Kidney (tissue), 14 donors: Measurements from ENCODE around the gene S100A6. TPM values are rescaled to one million over a fixed set of nuclear protein-coding genes. Genes with fewer than 3 reads are reported as not detected.

Experiments used
- DNase-seq, 5 donors: peaks; one replicate each; pipeline ENCODE4 v3.0.0-alpha.2; 2013 to 2020
- FAIRE-seq: peaks from 2 replicates; lab custom pipeline; 2012; peaks lifted over from hg19 to GRCh38; lab: Jason Lieb, UNC
- H3K27ac ChIP-seq, 2 donors: one replicate each; pipeline ENCODE4 v1.7.0; 2013; ENCODE audit warnings: low read depth in 2 of 2, low read length in 2 of 2, inconsistent platforms in 1 of 2
- H3K27me3 ChIP-seq: one replicate; pipeline ENCODE4 v1.7.1; 2013; ENCODE audit warnings: low read length, inconsistent platforms; ENCODE audit not compliant: control insufficient read depth, insufficient read depth
- H3K36me3 ChIP-seq, 3 donors: one replicate each; pipeline versions ENCODE4 v1.7.0 to v1.7.1; 2013; ENCODE audit warnings: low read length in 3 of 3, control low read depth in 1 of 3, inconsistent platforms in 1 of 3; ENCODE audit not compliant: insufficient read depth in 3 of 3, control insufficient read depth in 2 of 3
- H3K4me1 ChIP-seq, 3 donors: one replicate each; pipeline versions ENCODE4 v1.7.0 to v1.7.1; 2013; ENCODE audit warnings: low read length in 3 of 3, inconsistent platforms in 1 of 3, low read depth in 1 of 3; ENCODE audit not compliant: control insufficient read depth in 2 of 3, insufficient read depth in 2 of 3
- H3K4me3 ChIP-seq, 3 donors: one replicate each; pipeline versions ENCODE4 v1.7.0 to v1.8.1; 2013; ENCODE audit warnings: low read length in 3 of 3, control low read depth in 1 of 3, inconsistent platforms in 1 of 3
- H3K9ac ChIP-seq, 3 donors: one replicate each; pipeline versions ENCODE4 v1.7.0 to v1.7.1; 2013; ENCODE audit warnings: low read length in 3 of 3, control low read depth in 1 of 3, inconsistent platforms in 1 of 3
- H3K9me3 ChIP-seq, 3 donors: one replicate each; pipeline versions ENCODE4 v1.7.0 to v1.7.1; 2013; ENCODE audit warnings: low read length in 3 of 3, control low read depth in 1 of 3, inconsistent platforms in 1 of 3; ENCODE audit not compliant: control insufficient read depth in 2 of 3, insufficient read depth in 1 of 3
- CTCF ChIP-seq: IDR thresholded peaks from 3 replicates; pipeline ENCODE4 v1.5.1; 2012; ENCODE audit warnings: mild to moderate bottlenecking, moderate library complexity, borderline replicate concordance; ENCODE audit not compliant: insufficient read depth; ENCODE audit errors: extremely low read depth
- intact Hi-C: fragments of 100-400 bp; cut with DNase I; formaldehyde crosslinking; loops from one replicate; pipeline ENCODE4 v1.11.1; 2022
- polyA plus RNA-seq: library from polyadenylated mRNA; stranded (reverse); fragments of 350-450 nt; fragmentation: Illumina TruSeq; extraction: RNeasy Lipid Tissue Mini Kit (QIAGEN cat#74804); gene quantifications from one replicate; pipeline ENCODE4 v1.2.3, GENCODE V29; 2014; ENCODE audit warnings: low read depth, low replicate concordance; ENCODE audit not compliant: insufficient read depth
- total RNA-seq: library from RNA; stranded (reverse); fragmentation: NEBNext Ultra II Directional; extraction: Animal tissue kit (Norgen Biotek cat#: 25700); gene quantifications from one replicate; pipeline ENCODE4 v1.2.1, GENCODE V29; 2021
- donor health status: control.
- donor health status: control.
- donor health status: control.
- donor health status: control.
- donor health status: control.
- donor health status: DM: yes; HTN: yes; CAD: no.
- donor health status: Normal renal cell carcinoma (clear cell type).

The S100A6 gene
- total and polyA plus RNA-seq, 2 donors from 2014 or later = 1,542 to 1,580 TPM

- DNase-seq (peak in 1 of 5 donors; percentile 1), FAIRE-seq (no peak)
- intact Hi-C loops = no loop called here
- no peaks in the 10 kb centered on the region for H3K27me3 ChIP-seq
- no peak for TF ChIP-seq CTCF
- no peak overlapping the region for H3K4me3 ChIP-seq
- no peak overlapping the region for H3K9ac ChIP-seq
- peak overlapping the region in 1 of 2 donors; percentile 10 for H3K27ac ChIP-seq
- H3K4me1 ChIP-seq = peaks cover 0 to under 1% (median under 1%) of the 10 kb centered on the region in 3 donors
- no peaks in the 10 kb centered on the region for H3K36me3 ChIP-seq
- no peaks in the 10 kb centered on the region for H3K9me3 ChIP-seq
These were observed 37.6 kb upstream of the S100A6 start for GRCh38 chr1:153573351-153573750.

GRCh38 chr1:153572569-153573015, 36.8 kb upstream of the S100A6 start:
- intact Hi-C loops = no loop called here
- DNase-seq = peak; percentile 74 to 91 (median 82)
- FAIRE-seq = peak; percentile 60

GRCh38 chr1:153571706-153572105, 35.9 kb upstream of the S100A6 start:
- H3K27ac ChIP-seq = no peak overlapping the region
- no peaks in the 10 kb centered on the region for H3K36me3 ChIP-seq
- H3K4me1 ChIP-seq = peaks cover 4 to 13% (median 11%) of the 10 kb centered on the region in 3 donors
- H3K4me3 ChIP-seq = no peak overlapping the region
- DNase-seq (no peak), FAIRE-seq (no peak)
- intact Hi-C loops = no loop called here
- no peaks in the 10 kb centered on the region for H3K9me3 ChIP-seq
- no peaks in the 10 kb centered on the region for H3K27me3 ChIP-seq
- no peak overlapping the region for H3K9ac ChIP-seq
- TF ChIP-seq CTCF = no peak

More at GRCh38 chr1:153572569-153573015, 36.8 kb upstream of the S100A6 start:
- Histone ChIP-seq H3K36me3 (no peaks in the 10 kb centered on the region), H3K9ac (no peak overlapping the region), H3K9me3 (no peaks in the 10 kb centered on the region), H3K4me1 (peaks cover 4 to 8% (median 7%) of the 10 kb centered on the region in 3 donors), H3K27ac (no peak overlapping the region), H3K27me3 (no peaks in the 10 kb centered on the region), H3K4me3 (no peak overlapping the region)
- TF ChIP-seq CTCF = peak; percentile 94

GRCh38 chr1:153570874-153571273, 35.1 kb upstream of the S100A6 start:
- Histone ChIP-seq H3K9ac (no peak overlapping the region), H3K4me3 (no peak overlapping the region), H3K27ac (no peak overlapping the region), H3K4me1 (peaks cover 5 to 15% (median 14%) of the 10 kb centered on the region in 3 donors), H3K36me3 (no peaks in the 10 kb centered on the region), H3K27me3 (no peaks in the 10 kb centered on the region), H3K9me3 (no peaks in the 10 kb centered on the region)
- no peak for DNase-seq
- no peak for TF ChIP-seq CTCF
- intact Hi-C loops = no loop called here
- no peak for FAIRE-seq
